WI38 (cell line): ENCODE data around the gene GABRG3.

Experiments used
- H3K4me3 ChIP-seq: 2 replicates; pipeline ENCODE4 v1.5.1; 2011; ENCODE audit warnings: low read depth, mild to moderate bottlenecking, control low read depth, low read length
- TF ChIP-seq, protein P1 (sequence below): IDR thresholded peaks from 2 replicates; pipeline ENCODE4 v1.5.1; 2012; ENCODE audit warnings: low read depth, mild to moderate bottlenecking, control low read depth, low read length

The GABRG3 gene

DNA sequence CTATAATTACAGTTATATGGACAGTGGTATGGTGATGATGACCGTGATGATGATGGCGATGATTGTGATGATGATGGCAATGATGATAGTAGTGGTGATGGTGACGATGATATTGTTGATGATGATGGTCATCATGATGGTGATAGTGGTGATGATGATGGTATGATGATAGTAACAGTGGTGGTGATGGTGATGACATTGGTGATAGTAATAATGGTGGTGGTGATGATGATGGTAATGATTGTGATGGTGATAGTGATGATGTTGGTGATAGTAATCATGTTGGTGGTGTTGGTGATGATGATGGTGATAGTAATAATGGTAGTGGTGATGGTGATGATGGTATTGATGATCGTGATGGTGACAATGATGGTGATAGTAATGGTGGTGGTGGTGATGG, 504.4 kb downstream of the GABRG3 start:
- TF ChIP-seq, protein P1, sequence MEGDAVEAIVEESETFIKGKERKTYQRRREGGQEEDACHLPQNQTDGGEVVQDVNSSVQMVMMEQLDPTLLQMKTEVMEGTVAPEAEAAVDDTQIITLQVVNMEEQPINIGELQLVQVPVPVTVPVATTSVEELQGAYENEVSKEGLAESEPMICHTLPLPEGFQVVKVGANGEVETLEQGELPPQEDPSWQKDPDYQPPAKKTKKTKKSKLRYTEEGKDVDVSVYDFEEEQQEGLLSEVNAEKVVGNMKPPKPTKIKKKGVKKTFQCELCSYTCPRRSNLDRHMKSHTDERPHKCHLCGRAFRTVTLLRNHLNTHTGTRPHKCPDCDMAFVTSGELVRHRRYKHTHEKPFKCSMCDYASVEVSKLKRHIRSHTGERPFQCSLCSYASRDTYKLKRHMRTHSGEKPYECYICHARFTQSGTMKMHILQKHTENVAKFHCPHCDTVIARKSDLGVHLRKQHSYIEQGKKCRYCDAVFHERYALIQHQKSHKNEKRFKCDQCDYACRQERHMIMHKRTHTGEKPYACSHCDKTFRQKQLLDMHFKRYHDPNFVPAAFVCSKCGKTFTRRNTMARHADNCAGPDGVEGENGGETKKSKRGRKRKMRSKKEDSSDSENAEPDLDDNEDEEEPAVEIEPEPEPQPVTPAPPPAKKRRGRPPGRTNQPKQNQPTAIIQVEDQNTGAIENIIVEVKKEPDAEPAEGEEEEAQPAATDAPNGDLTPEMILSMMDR = no peak
- no peak overlapping the region for H3K4me3 ChIP-seq

DNA sequence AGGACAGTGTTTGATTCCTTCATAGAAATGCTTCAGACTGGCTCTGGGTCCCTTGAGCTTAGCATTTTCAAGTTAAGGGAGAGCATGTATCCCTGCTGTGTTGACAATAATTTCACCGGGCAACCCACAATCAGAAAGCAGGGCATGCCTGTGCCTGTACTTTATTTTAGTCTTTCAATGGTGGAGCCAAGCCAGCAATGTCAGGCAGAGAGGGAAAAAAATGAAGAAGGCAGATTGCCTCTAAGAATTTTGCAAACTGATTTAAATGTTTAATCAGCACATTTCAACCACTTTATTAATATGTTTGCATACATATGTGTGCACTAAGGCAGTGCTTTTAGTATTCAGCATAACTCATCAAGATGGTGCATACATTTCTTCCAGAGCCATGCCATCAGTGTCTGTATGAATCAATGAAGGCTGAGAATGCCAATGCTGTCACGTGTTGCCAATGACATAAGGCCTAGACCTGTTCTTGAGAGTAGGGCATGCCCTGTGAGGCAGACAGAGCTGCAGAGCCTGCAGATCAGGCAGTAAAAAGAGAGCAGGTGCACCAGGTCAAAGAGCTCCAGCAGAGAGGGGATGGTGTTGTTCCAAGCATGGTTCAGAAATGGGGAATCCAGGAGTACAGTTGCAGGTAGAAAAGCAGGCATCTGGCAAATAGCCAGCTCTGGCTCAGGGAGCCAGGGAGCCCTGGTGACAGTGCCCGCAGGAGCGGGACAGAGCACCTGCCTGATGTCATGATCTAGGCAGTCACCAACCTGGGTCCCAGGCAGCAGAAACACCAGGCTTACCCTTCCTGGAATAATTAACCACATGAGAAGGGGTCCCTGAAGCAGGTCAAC, 508.5 kb downstream of the GABRG3 start:
- no peak overlapping the region for H3K4me3 ChIP-seq
- TF ChIP-seq, protein P1 = no peak

DNA sequence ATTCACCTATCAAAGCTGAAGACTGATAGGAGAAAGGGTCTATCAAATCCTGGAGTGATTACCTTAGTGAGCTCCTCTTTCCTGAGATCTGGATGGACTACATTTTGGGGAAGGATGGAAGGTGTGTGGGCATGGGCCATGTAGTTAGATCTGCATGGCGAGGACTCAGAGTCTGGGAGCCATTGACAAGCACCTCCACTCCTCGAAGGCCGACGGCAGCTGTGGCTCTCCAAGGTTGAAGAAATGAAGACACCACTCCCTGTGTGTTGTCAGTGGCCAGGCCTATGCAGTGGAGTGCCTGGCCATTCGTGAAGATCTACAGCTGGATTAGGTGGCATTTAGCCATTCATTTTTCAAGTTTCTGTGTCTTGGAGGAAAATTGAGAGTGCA, 509.2 kb downstream of the GABRG3 start:
- TF ChIP-seq, protein P1 = no peak
- H3K4me3 ChIP-seq = no peak overlapping the region

DNA sequence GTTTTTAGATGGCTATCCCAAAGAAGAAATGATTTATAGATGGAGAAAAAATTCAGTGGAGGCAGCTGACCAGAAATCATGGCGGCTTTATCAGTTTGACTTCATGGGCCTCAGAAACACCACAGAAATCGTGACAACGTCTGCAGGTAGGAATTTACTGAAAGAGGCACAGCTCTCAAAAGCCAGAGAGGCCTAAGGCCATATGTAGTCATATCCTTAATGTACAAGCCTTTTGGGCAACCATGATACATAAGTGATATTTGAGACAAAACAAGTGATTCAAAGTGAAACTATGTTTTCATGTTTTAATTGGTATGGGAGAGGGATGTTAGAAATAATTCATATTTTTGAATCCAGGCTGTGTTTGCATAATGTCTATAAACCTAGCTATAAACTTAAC, 509.7 kb downstream of the GABRG3 start:
- TF ChIP-seq, protein P1 = no peak

DNA sequence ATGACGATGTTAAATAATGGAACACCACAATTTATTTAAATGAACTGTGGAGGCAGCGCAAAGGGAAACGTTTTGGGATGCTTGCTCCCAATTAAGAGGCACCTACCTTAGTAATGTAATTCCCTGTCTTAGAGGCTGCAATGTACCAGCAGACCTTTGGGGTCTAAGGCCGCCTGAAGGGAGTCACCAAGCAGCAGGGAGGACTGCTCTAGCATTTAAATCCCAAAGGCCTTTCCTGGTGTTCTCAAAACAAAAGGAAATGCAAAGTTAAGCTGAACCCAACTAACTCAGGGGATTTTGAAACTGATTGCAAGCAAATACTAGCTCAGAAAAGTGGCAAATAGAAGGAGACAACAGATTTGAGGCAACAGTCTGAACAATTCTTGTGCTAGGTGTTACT, 510.8 kb downstream of the GABRG3 start:
- TF ChIP-seq, protein P1 = no peak
- H3K4me3 ChIP-seq = no peak overlapping the region

More for the DNA sequence above, 509.7 kb downstream of the GABRG3 start:
- H3K4me3 ChIP-seq = no peak overlapping the region

DNA sequence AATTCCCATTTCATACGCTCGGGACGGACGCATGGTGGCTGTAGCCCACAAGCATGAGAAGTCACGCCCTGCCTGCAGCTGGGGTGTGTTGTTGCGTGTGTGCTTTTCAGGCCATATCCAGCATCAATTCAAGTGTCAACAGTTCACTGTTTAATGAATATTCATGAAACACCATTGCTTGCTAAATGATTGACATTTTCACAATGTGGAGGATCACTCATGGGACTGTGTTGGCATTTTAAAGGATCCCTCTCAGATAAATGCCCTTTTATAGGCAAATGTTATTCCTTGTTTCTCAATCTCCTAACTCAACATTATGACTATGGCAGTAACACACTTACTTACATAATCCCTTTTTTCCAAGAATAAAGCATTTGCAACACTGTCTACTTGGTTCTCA, 511.3 kb downstream of the GABRG3 start:
- TF ChIP-seq, protein P1 = no peak
- no peak overlapping the region for H3K4me3 ChIP-seq

DNA sequence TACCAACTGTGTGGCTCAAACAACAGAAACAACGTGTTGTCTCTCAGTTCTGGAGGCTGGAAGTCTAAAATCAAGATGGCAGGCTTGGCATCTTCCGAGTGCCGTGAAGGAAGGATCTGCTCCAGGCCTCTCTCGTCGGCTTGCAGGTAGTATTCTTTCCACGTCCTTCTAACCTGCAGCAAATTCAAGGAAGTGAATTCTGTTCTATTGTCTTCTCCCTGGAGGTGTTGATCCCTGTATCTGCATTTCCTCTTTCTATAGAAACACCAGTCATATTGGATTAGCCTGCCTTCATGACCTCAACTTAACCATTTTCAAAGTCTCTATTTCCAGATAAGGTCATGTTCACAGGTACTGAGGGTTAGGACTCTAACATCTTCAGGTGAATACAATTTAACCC, 512.1 kb downstream of the GABRG3 start:
- H3K4me3 ChIP-seq = no peak overlapping the region
- TF ChIP-seq, protein P1 = no peak
